Osteocyte (in vitro differentiated cells): ENCODE data around the gene SEMA4A. TPM values are rescaled to one million over a fixed set of nuclear protein-coding genes. Genes with fewer than 3 reads are reported as not detected.

Experiments used
- DNase-seq: peaks from one replicate; pipeline ENCODE4 v3.0.0; 2021; ENCODE audit warnings: mixed read lengths; ENCODE audit not compliant: unreplicated experiment; ENCODE audit errors: extremely low spot score
- H3K27ac Mint-ChIP-seq: one replicate; pipeline ENCODE4 v1.8.0; 2021; ENCODE audit warnings: mild to moderate bottlenecking, mixed read lengths; ENCODE audit not compliant: unreplicated experiment
- H3K27me3 Mint-ChIP-seq: one replicate; pipeline ENCODE4 v1.8.0; 2021; ENCODE audit warnings: mixed read lengths; ENCODE audit not compliant: unreplicated experiment
- H3K36me3 Mint-ChIP-seq: one replicate; pipeline ENCODE4 v1.8.0; 2021; ENCODE audit warnings: mixed read lengths; ENCODE audit not compliant: unreplicated experiment
- H3K4me1 Mint-ChIP-seq: one replicate; pipeline ENCODE4 v1.8.0; 2021; ENCODE audit warnings: mixed read lengths; ENCODE audit not compliant: unreplicated experiment
- H3K4me3 Mint-ChIP-seq: one replicate; pipeline ENCODE4 v1.8.0; 2021; ENCODE audit warnings: mild to moderate bottlenecking, moderate library complexity, mixed read lengths; ENCODE audit not compliant: unreplicated experiment
- H3K9me3 Mint-ChIP-seq: one replicate; pipeline ENCODE4 v1.8.0; 2021; ENCODE audit warnings: mixed read lengths; ENCODE audit not compliant: unreplicated experiment
- total RNA-seq: library from RNA; stranded (reverse); gene quantifications from 2 replicates; pipeline ENCODE4 v1.2.1, GENCODE V29; 2021
- TF ChIP-seq, protein P1 (sequence below): fragments of 200-600 bp; sonication (generic); IDR thresholded peaks from 2 replicates; pipeline ENCODE4 v1.5.0; 2021; ENCODE audit warnings: antibody characterized with exemption, mild to moderate bottlenecking, moderate library complexity

Gene SEMA4A
- total RNA-seq, 1 donor from 2014 or later = 1.8 TPM

DNA sequence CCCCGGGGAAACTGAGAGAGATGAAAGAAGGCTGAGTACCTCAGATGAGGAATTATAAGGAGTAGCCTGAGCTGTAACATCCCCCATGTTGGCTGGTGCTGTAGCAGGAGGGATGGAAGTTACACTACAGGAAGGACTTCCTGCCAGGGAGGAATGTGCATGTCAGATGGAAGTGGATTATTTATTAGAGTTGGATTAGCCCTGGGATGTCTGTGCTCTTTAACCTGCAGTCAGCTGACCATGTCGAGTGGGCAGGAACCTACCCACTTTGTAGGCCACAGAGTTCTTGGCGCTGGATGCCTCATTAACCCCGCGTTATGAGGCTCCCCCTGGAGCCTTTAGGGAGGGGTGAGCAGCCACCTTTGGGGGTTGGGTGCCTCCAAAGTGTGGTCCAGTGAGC lies 757 bp upstream of the SEMA4A start:
- H3K36me3 Mint-ChIP-seq = no peaks in the 10 kb centered on the region
- H3K27me3 Mint-ChIP-seq = peaks cover 26% of the 10 kb centered on the region
- H3K9me3 Mint-ChIP-seq = no peaks in the 10 kb centered on the region
- no peak for DNase-seq
- H3K4me1 Mint-ChIP-seq = no peaks in the 10 kb centered on the region
- no peak overlapping the region for H3K27ac Mint-ChIP-seq
- no peak overlapping the region for H3K4me3 Mint-ChIP-seq
- TF ChIP-seq, protein P1, sequence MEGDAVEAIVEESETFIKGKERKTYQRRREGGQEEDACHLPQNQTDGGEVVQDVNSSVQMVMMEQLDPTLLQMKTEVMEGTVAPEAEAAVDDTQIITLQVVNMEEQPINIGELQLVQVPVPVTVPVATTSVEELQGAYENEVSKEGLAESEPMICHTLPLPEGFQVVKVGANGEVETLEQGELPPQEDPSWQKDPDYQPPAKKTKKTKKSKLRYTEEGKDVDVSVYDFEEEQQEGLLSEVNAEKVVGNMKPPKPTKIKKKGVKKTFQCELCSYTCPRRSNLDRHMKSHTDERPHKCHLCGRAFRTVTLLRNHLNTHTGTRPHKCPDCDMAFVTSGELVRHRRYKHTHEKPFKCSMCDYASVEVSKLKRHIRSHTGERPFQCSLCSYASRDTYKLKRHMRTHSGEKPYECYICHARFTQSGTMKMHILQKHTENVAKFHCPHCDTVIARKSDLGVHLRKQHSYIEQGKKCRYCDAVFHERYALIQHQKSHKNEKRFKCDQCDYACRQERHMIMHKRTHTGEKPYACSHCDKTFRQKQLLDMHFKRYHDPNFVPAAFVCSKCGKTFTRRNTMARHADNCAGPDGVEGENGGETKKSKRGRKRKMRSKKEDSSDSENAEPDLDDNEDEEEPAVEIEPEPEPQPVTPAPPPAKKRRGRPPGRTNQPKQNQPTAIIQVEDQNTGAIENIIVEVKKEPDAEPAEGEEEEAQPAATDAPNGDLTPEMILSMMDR = no peak

DNA sequence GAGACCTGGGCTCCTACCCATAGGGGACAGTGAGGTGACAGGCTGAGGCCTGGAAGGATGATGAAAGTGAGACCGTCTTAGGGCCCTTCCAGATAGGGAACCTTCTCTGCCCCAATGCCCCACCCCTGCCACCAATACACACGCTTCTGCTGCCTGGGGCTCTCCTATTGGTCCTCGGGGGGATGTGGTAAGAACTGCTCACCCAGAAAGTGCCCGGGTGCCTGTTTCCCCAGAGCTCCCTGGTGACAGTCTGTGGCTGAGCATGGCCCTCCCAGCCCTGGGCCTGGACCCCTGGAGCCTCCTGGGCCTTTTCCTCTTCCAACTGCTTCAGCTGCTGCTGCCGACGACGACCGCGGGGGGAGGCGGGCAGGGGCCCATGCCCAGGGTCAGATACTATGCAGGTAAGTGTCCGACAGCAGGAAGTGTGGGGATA lies 948 bp downstream of the SEMA4A start:
- Mint-ChIP-seq H3K4me1 (no peaks in the 10 kb centered on the region), H3K27me3 (peaks cover 16% of the 10 kb centered on the region), H3K9me3 (no peaks in the 10 kb centered on the region), H3K36me3 (no peaks in the 10 kb centered on the region), H3K27ac (no peak overlapping the region), H3K4me3 (no peak overlapping the region)
- DNase-seq = no peak
- TF ChIP-seq, protein P1 = no peak

DNA sequence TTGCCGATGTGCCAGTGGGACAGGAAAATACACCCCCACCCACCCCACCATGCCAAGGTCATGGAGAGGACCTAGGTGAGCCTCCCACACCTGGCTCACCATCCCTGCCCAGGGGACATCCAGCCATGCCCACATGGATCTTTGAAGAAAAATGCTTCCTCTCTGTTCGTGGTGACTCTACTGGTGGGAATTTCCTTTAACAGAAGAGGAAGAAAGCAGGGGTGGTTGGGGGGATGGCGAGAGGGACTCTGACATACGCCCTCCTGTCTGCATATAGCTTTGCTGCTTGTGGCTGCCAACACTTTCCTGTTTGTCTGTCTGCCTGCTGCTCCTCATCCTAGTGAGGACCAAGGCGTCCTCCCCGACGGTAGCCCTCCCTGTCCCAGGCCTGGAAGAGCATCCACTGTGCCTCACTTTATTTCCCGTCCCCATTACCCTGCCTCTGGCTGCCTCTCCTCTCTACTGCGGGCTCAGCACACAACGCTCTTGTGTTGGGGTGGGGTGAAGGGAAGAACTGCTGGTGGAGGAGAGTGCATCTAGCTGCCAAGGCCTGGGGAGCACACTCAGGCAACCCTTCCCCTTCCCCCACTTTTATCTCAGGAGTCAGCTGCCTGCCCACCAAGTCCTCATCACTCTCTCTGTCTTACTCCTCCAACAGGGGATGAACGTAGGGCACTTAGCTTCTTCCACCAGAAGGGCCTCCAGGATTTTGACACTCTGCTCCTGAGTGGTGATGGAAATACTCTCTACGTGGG lies 2.5 kb downstream of the SEMA4A start:
- Mint-ChIP-seq H3K36me3 (no peaks in the 10 kb centered on the region), H3K4me1 (peaks cover 5% of the 10 kb centered on the region), H3K9me3 (no peaks in the 10 kb centered on the region), H3K27me3 (peaks cover 6% of the 10 kb centered on the region), H3K27ac (no peak overlapping the region), H3K4me3 (no peak overlapping the region)
- DNase-seq = no peak
- TF ChIP-seq, protein P1 = no peak

DNA sequence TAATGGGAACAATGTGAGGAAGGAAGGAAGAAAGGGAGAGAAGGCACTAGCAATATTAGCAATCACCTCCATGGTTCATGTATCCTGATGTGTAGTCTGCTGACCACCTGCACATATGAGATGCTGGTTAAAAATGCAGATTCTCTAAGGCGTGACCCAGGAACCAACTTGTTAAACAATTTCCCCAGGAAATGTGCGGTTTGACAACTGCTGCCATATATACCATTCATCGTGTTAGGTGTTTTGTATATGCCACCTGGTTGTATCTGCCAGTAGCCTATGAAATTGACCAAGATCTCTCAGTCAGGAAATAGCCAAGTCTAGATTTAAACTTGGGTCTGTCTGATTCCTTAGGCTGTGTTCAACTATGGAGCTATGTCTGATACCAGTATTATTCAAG lies 4.1 kb downstream of the SEMA4A start:
- Mint-ChIP-seq H3K9me3 (no peaks in the 10 kb centered on the region), H3K27ac (no peak overlapping the region), H3K4me3 (no peak overlapping the region), H3K4me1 (peaks cover 9% of the 10 kb centered on the region), H3K36me3 (no peaks in the 10 kb centered on the region), H3K27me3 (peaks cover 6% of the 10 kb centered on the region)
- no peak for DNase-seq
- TF ChIP-seq, protein P1 = no peak

DNA sequence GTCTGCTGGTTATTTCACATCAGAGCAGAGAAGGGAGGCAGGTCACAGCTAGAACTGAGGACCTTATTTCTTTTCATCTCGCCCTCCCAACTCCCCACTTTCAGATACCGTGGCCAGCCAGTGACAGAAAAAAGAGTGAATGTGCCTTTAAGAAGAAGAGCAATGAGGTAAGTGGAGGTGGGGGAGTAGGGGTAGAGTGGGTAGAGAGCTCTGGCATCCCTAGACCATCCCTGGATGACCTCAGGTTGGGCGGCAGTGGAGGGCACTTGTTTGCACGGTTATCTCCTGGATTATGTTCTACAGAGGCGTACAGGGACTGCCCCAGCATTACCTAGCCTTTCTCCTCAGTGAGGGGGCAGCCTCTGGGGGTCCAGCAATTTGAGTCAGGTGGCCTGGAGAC lies 4.6 kb downstream of the SEMA4A start:
- Mint-ChIP-seq H3K4me3 (no peak overlapping the region), H3K9me3 (no peaks in the 10 kb centered on the region), H3K4me1 (peaks cover 9% of the 10 kb centered on the region), H3K36me3 (no peaks in the 10 kb centered on the region), H3K27me3 (peaks cover 6% of the 10 kb centered on the region), H3K27ac (no peak overlapping the region)
- no peak for DNase-seq
- TF ChIP-seq, protein P1 = no peak
